HG03354 (cell line): ENCODE measurements around the gene TEAD4.

Experiments
- ATAC-seq: cut with Tn5 transposase; IDR thresholded peaks from one replicate; pipeline ENCODE4 v1.9.1; 2021; ENCODE audit warnings: mild to moderate bottlenecking; ENCODE audit not compliant: unreplicated experiment, poor library complexity, severe bottlenecking

The TEAD4 gene

GRCh38 chr12:2959505-2960389 lies 550 bp downstream of the TEAD4 start:
- no peak for ATAC-seq

DNA sequence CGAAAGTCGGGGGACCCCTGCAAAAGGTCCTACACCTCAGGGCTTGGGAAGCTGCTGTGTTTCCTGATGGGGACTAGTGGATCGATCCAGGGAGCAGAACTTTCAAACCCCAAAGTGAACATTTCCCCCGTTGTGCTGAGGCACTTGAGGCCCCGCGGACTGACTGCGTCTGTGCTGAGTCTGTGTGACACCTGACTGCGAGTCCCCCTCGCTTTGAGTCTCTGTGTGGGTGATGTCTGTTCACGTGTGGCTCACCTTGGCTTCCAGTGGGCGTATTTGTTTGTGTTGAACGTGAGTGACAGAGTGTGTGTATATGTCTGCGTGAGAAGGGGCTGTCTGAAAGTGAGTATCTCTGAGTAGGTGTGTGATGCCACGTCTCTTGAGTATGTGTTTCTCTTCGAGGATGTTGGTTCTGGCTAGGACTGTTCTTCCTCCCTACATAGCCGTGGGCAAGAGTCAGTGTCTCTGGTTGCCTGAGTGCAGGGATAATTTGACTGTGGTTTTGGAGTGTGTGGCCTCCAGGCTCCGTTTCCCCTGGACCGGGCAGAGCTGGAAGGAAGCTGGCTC lies 1.3 kb downstream of the TEAD4 start:
- ATAC-seq = no peak

- ATAC-seq = no peak
Observed at GRCh38 chr12:2960996-2961616, 1.9 kb downstream of the TEAD4 start.

DNA sequence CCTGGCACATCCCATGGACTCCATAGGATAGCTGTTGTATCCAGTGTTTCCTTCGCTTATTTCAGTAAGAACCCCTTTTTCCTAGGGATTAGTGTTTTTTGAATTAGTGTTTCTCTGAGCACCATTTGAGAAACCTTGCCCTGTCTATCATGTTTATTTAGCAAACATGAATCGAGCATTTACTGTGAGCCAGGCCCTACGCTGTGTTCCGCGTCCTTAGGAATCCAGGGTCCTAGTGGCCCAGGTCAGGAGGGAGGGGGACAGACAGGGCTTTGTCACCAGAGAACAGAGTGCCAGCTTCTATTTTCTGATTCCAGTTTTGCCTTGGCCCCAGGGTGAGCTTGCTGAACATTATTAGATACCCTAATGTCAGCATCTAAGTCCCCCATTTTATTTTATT lies 2.5 kb downstream of the TEAD4 start:
- ATAC-seq = no peak

DNA sequence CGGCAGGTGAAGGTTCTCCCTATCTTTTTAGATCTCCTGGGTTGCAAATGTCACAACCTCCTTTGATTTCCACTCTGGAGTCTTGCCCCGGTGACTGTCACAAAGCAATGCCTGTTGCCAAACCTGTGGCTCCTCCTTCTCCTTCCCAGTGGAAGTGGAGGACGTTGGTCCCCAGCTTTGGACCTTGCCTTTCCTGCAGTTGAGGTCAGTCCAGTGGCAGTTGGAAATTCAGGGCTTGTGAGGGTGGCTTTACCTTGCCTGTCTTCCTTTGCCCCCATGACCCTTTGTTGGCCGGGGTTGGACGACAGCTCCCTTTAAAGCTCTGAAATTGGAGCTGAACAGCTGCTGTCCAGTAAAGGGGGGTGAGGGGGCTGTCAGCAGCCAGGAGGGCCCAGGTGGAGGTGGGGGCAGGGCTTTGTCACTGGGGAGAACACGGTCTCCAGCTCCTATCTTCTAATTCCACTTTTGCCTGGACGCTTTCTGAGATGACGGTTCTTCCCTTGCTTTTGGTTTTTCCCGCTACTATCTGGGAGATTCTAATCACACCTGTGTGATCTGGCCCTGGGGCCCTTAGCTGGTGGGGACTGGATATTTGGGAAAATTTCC lies 4.1 kb downstream of the TEAD4 start:
- no peak for ATAC-seq

- ATAC-seq = no peak
Observed at GRCh38 chr12:2963760-2964292, 4.6 kb downstream of the TEAD4 start.

GRCh38 chr12:2967651-2968050 lies 8.5 kb downstream of the TEAD4 start:
- no peak for ATAC-seq

- no peak for ATAC-seq
Observed at GRCh38 chr12:2970744-2971143, 11.5 kb downstream of the TEAD4 start.

DNA sequence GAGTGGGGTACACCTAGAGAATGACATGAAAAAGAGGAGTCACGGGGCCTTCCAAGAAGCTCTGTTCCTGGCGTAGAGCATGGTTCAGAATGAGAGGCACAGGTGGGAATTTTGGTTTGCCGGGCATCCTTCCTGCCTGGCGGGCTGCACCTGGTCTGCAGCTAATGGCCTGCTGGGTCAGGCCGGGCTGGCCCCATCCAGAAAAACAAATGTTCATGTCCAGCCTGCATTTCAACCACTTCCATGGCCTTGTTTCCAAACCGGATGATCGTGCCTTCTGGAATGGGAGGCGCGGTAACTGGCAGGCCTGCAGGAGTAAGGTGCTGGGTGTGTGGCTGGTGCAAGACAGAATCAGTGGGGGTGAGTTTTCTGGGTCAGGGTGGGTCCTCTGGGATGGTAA lies 14.4 kb downstream of the TEAD4 start:
- no peak for ATAC-seq

- ATAC-seq = no peak
Observed at GRCh38 chr12:2974560-2974971, 15.4 kb downstream of the TEAD4 start.

GRCh38 chr12:2976581-2976996 lies 17.4 kb downstream of the TEAD4 start:
- no peak for ATAC-seq

GRCh38 chr12:2977776-2978175 lies 18.6 kb downstream of the TEAD4 start:
- ATAC-seq = no peak

- no peak for ATAC-seq
Observed at GRCh38 chr12:2979806-2980205, 20.6 kb downstream of the TEAD4 start.

DNA sequence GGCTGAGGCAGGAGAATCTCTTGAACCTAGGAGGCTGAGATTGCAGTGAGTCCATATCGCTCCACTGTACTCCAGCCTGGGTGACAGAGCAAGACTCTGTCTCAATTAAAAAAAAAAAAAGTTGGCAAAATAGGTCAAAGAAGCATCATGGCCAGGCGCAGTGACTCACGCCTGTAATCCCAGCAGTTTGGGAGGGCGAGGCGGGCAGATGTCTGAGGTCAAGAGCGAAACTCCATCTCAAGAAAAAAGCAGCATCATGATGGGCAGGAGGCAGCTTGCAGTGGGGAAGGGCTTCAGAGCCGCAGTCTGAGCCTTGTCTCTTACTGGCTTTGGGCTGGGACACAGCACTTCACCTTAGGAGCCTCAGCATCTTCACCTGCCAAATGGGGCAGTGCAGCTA lies 21.4 kb downstream of the TEAD4 start:
- no peak for ATAC-seq

DNA sequence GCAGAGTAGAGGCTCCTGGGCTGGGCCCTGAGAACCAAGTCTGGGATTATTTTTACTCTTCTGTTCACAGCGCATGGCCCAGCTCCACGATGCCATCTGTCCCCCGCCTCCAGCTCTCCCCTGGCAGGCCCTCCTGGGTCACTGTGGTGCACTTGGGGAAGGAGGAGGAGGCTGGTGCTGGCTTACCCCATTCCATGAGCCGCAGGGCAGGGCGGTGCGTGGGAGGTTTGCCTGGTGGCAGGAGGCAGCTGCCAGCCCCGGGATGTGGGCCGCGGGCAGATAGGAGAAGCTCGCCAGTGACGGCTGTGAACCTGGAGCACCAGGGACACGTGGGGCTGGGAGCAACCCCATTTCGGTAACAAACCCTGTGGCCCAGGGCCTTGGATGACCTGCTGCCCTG lies 23.2 kb downstream of the TEAD4 start:
- ATAC-seq = no peak

DNA sequence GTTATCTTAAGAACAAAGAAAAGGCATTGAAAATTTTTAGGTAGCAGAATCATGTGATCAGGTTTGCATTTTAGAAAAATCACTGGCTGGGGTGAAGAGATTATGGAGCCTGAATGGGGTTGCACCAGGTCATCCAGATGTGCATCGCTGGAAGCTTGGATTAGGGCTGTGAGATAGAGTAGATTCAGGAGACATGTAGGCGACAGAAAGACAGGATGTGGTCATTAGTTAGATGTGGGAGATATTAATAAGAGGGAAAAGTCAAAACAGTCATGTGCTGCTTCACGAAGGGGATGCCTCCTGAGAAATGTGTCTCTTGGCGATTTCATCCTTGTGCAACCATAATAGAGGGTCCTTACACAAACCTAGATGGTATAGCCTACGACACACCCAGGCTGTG lies 25.1 kb downstream of the TEAD4 start:
- ATAC-seq = no peak

GRCh38 chr12:2984698-2985097 lies 25.5 kb downstream of the TEAD4 start:
- no peak for ATAC-seq

DNA sequence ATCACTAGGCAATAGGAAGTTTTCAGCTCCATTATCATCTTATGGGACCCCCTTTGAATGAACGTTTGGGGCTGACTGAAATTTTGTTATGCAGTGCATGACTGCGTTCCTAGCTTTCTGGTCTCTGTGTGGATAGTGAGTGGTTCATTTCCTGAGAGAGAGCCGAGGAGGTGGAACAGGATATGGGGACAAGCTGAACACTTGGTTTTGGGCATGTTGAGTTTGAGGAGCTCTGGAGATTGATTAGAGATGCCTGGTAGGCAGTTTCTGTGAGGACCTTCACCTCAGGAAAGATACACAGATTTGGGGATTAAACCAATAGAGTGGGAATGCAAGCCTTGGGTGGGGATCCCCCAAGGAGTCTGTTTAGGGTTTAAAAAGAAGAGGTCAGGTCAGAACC lies 27.7 kb downstream of the TEAD4 start:
- ATAC-seq = no peak

- no peak for ATAC-seq
Observed at GRCh38 chr12:2988494-2988893, 29.3 kb downstream of the TEAD4 start.

DNA sequence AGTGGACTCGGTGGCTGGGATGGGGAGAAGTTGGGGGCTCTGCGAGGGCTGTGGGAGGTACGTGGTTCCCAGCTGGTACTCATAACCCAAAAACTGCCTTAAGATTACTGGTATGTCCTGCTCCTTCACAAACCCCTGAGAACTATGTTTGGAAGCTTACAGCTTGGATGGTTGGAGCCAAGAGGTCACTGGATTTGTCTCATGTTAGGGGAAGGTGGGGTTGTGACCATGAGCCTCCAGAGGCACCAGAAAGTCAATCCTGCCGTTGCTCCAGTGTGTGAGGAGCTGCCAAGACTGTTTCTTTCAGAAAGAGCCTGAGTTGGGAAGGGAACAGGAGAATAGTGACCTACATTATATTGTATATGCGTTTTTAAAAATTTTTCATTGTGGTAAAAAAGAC lies 33.5 kb downstream of the TEAD4 start:
- ATAC-seq = no peak
